NCI-H446 (cell line): ENCODE data around the gene TMEM106C.

Source experiments
- DNase-seq, 2 experiments: peaks; one replicate each; lab custom pipeline; 2025; lab: John Stamatoyannopoulos, UW

TMEM106C gene

GRCh38 chr12:48016373-48017020, 53.1 kb downstream of the TMEM106C start:
- no peak for DNase-seq

DNA sequence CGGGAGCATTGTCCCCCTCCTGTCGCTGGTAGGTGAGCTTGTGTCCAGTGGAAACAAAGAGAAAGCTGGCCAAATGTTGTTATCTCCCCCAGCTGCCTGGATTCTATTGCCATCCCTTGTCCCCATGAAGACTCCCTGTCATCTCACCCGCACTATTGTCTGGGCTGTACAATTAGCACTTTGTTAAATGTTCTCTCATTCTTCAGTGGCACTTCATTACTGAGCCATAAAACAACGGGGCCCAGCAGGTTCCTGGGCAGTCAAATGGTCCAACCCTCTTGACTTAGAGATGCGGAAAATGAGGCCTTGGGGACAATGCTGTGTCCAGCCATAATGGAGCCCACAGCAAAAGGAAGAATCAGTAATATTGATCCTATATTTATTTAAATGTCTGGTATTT, 54.1 kb downstream of the TMEM106C start:
- no peak for DNase-seq

DNA sequence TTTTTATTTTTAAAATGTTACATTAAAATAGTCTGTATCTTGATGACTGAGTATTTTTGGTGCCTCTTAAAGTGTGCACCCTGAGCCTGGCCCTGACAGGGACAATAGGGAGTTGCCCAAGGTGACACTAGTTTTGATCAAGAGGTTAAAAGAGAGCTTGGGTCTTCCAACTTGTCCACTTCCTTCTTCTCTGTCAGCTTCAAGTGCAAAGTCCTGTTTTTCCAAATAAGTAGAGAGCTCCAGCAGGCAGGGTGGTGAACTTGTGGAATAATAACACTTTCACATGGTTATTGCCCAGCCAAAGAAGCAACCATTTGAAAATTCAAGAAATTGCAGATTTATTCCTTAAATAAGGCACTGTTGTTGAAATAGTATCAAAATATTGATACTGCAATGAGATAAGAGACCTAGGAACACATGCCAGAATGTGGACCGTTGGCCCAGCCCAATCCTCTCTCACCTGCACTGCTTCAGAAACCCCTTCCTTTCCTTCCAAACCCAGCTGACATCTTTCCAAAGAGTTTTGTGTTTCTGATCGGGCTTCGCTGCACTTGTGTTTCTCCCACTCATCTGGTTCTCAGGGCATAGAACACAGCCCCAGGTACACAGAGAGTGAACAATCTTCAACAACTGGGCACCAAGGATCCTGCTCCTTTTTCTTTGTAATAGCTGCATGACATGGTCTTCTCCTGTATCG, 54.7 kb downstream of the TMEM106C start:
- no peak for DNase-seq
